Keratinocyte (primary cell): ENCODE data around the gene CNKSR2. TPM values are rescaled to one million over a fixed set of nuclear protein-coding genes. Genes with fewer than 3 reads are reported as not detected.

Experiments
- DNase-seq: peaks from one replicate; pipeline ENCODE4 v3.0.0-alpha.2; 2011; ENCODE audit warnings: low read depth, missing footprints, low spot score
- FAIRE-seq: peaks from 2 replicates; lab custom pipeline; 2011; peaks lifted over from hg19 to GRCh38; lab: Jason Lieb, UNC
- H2AFZ ChIP-seq: 2 replicates; pipeline ENCODE4 v1.6.0; 2012; ENCODE audit warnings: low read length, control low read depth, inconsistent platforms; ENCODE audit not compliant: control insufficient read depth
- H3K27ac ChIP-seq: 2 replicates; pipeline ENCODE4 v1.5.1; 2011; ENCODE audit warnings: low read length; ENCODE audit not compliant: control insufficient read depth, insufficient read depth
- H3K27me3 ChIP-seq: 3 replicates; pipeline ENCODE4 v1.6.0; 2011; ENCODE audit warnings: low read length; ENCODE audit not compliant: control insufficient read depth, insufficient read depth; ENCODE audit errors: extremely low read depth
- H3K36me3 ChIP-seq, 2 experiments: 2 replicates in 1 of 2; 3 replicates in 1 of 2; pipeline ENCODE4 v1.5.1; 2011; ENCODE audit warnings: low read length in 2 of 2, mild to moderate bottlenecking in 1 of 2; ENCODE audit not compliant: control insufficient read depth in 2 of 2, insufficient read depth in 2 of 2; ENCODE audit errors: extremely low read depth in 1 of 2
- H3K4me1 ChIP-seq: 3 replicates; pipeline ENCODE4 v1.5.1; 2011; ENCODE audit warnings: low read length; ENCODE audit not compliant: control insufficient read depth, insufficient read depth; ENCODE audit errors: extremely low read depth
- H3K4me2 ChIP-seq: 3 replicates; pipeline ENCODE4 v1.6.0; 2011; ENCODE audit warnings: low read depth, low read length; ENCODE audit not compliant: control insufficient read depth, insufficient read depth; ENCODE audit errors: extremely low read depth
- H3K4me3 ChIP-seq, 3 experiments: fragments of 200-600 bp in 1 of 3; sonication (generic) in 1 of 3; 2 replicates in 2 of 3; 3 replicates in 1 of 3; pipeline ENCODE4 v1.5.1; 2011 to 2016; ENCODE audit warnings: low read length in 3 of 3, mild to moderate bottlenecking in 3 of 3, control low read depth in 2 of 3, inconsistent platforms in 1 of 3, low read depth in 1 of 3, mixed read lengths in 1 of 3, mixed run types in 1 of 3, moderate library complexity in 1 of 3; ENCODE audit not compliant: control insufficient read depth in 2 of 3, insufficient read depth in 2 of 3; ENCODE audit errors: extremely low read depth in 1 of 3
- H3K79me2 ChIP-seq: 2 replicates; pipeline ENCODE4 v1.6.0; 2012; ENCODE audit warnings: low read length; ENCODE audit not compliant: control insufficient read depth, insufficient read depth
- H3K9ac ChIP-seq: 3 replicates; pipeline ENCODE4 v1.6.0; 2011; ENCODE audit warnings: low read length; ENCODE audit not compliant: control insufficient read depth, insufficient read depth; ENCODE audit errors: extremely low read depth
- H3K9me1 ChIP-seq: 3 replicates; pipeline ENCODE4 v1.6.0; 2011; ENCODE audit warnings: low read length; ENCODE audit not compliant: control insufficient read depth, insufficient read depth; ENCODE audit errors: extremely low read depth
- H3K9me3 ChIP-seq: 2 replicates; pipeline ENCODE4 v1.5.1; 2012; ENCODE audit warnings: low read depth, low read length; ENCODE audit not compliant: control insufficient read depth
- H4K20me1 ChIP-seq: 3 replicates; pipeline ENCODE4 v1.6.0; 2011; ENCODE audit warnings: low read length; ENCODE audit not compliant: control insufficient read depth, insufficient read depth; ENCODE audit errors: extremely low read depth
- CTCF ChIP-seq, 3 experiments: IDR thresholded peaks in 1 of 3; conservative IDR thresholded peaks in 1 of 3; optimal IDR thresholded peaks in 1 of 3; 2 replicates in 2 of 3; 3 replicates in 1 of 3; pipeline versions ENCODE3 to v1.5.1; 2011; ENCODE audit warnings: low read length in 3 of 3, mild to moderate bottlenecking in 3 of 3, moderate library complexity in 2 of 3, control low read depth in 1 of 3, inconsistent platforms in 1 of 3; ENCODE audit not compliant: insufficient read depth in 2 of 3; ENCODE audit errors: extremely low read depth in 1 of 3
- EZH2 ChIP-seq: IDR thresholded peaks from one replicate; pipeline ENCODE4 v1.6.1; 2012; ENCODE audit warnings: inconsistent platforms, mild to moderate bottlenecking, low read length, moderate library complexity
- dilution Hi-C: fragments of 300-500 bp; cut with MboI; formaldehyde crosslinking; loops from one replicate; pipeline ENCODE4 v1.7.0; 2020; ENCODE audit warnings: low sequenced_read_pairs; ENCODE audit not compliant: extremely low pct_ligation_motif_present
- polyA plus RNA-seq, 5 experiments: library from polyadenylated mRNA; depleted of rRNA in 3 of 5; stranded (reverse) in 3 of 5; stranded (forward) in 1 of 5; unstranded in 1 of 5; fragments of >200 nt; gene quantifications; 1 replicate in 1 of 5; 2 replicates in 3 of 5; 3 replicates in 1 of 5; pipeline versions ENCODE4 v1.2.1 to v1.2.3, GENCODE V29; 2011 to 2012; ENCODE audit warnings: missing spikeins in 2 of 5, low read depth in 1 of 5, low replicate concordance in 1 of 5

CNKSR2 gene
- polyA plus RNA-seq, 1 donor (not counting 4 experiments of a cell fraction or from before 2014, with no cell fraction given): 0.63 TPM

- dilution Hi-C loops: no loop called here
- no peaks in the 10 kb centered on the region for H4K20me1 ChIP-seq
- FAIRE-seq (no peak), DNase-seq (no peak)
- no peaks in the 10 kb centered on the region for H3K4me1 ChIP-seq
- H2AFZ ChIP-seq: no peak overlapping the region
- no peaks in the 10 kb centered on the region for H3K79me2 ChIP-seq
- no peak overlapping the region for H3K27ac ChIP-seq
- TF ChIP-seq EZH2: no peak
- TF ChIP-seq CTCF (optimal IDR thresholded peaks at IDR 0.05 in 1 of 3, IDR thresholded peaks at IDR 0.05 in 1 of 3, conservative IDR thresholded peaks at IDR 0.05 in 1 of 3; ENCODE audit: extremely low read depth in 1 of 3, insufficient read depth in 2 of 3, low read length in 3 of 3): no peak
- no peaks in the 10 kb centered on the region for H3K36me3 ChIP-seq
- no peaks in the 10 kb centered on the region for H3K9me3 ChIP-seq
- no peaks in the 10 kb centered on the region for H3K9me1 ChIP-seq
- H3K27me3 ChIP-seq: no peaks in the 10 kb centered on the region
- H3K9ac ChIP-seq: no peak overlapping the region
- H3K4me3 ChIP-seq: no peak overlapping the region
- no peak overlapping the region for H3K4me2 ChIP-seq
Measured at GRCh38 chrX:21476909-21477308, 102.7 kb downstream of the CNKSR2 start.

- no peaks in the 10 kb centered on the region for H3K36me3 ChIP-seq
- H3K4me3 ChIP-seq: no peak overlapping the region
- DNase-seq: peak; percentile 33
- no peaks in the 10 kb centered on the region for H3K79me2 ChIP-seq
- H3K4me1 ChIP-seq: no peaks in the 10 kb centered on the region
- dilution Hi-C loops: no loop called here
- TF ChIP-seq CTCF (optimal IDR thresholded peaks at IDR 0.05 in 1 of 3, IDR thresholded peaks at IDR 0.05 in 1 of 3, conservative IDR thresholded peaks at IDR 0.05 in 1 of 3; ENCODE audit: extremely low read depth in 1 of 3, insufficient read depth in 2 of 3, low read length in 3 of 3): peak in 2 of 3 experiments; percentile 59 to 83
- TF ChIP-seq EZH2: no peak
- no peaks in the 10 kb centered on the region for H3K9me3 ChIP-seq
- no peak overlapping the region for H2AFZ ChIP-seq
- no peaks in the 10 kb centered on the region for H3K27me3 ChIP-seq
- peak; percentile 36 for FAIRE-seq
- no peaks in the 10 kb centered on the region for H4K20me1 ChIP-seq
- H3K9ac ChIP-seq: no peak overlapping the region
- no peak overlapping the region for H3K27ac ChIP-seq
- H3K9me1 ChIP-seq: no peaks in the 10 kb centered on the region
- H3K4me2 ChIP-seq: no peak overlapping the region
Measured at GRCh38 chrX:21479695-21480270, 105.6 kb downstream of the CNKSR2 start.
